Brain pericyte (primary cell): ENCODE data around the gene S1PR3.

Source experiments
- DNase-seq: peaks from one replicate; pipeline ENCODE4 v3.0.0-alpha.2; 2012; ENCODE audit warnings: low read depth, low spot score

The S1PR3 gene

DNA sequence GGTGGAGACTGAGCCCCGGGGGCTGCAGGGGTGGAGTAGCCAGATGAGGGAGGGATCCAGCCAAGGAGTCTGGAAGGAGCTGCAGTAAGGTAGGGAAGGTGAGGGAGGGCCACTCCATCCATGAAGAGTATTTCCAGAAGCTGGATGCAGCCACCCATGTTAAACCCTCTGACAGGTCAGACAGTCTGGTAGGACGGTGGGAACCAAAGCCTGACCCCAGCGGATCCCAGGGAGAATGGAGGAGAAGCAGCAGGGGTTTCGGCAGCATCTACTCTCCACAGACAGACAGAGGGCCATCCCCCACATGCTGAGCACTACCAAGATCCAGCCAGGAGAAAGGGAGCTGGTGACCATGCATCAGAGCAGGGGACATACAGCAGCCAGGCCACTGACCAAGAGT is 22.5 kb upstream of the S1PR3 start:
- no peak for DNase-seq

DNA sequence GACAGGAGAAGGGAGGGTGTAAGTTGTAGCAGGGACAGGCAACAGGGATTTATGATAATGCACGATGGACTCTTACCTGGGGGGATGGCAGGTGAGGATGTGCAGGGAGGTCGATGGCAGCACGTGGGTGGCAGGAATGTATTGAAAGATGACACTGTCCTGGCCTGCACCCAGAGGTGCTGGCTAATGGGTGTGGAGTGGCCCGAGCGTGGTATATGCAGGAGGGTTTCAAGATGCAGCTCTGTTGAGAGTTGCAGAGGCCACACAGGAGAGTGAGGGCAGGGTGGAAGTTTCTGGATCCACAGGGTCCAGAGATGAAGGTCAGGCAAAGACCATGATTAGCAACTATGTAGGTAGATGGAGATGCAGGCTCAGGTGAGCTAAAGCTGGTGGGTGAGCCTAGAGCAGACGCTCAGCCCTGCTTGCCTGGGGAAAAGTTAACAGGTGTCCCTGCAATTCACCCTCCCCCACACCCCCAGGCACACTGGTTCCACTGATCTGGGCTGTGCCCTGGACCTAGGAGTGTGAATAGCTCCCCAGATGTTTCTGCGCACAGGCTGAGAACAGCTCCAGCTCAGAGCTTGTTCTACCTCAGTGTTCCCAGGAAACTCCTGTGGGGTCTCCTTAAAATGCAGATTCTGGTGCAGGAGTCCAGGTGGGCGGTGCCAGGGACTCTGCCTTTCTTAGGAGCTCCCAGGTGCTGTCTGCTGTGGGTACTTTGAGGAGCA is 21.5 kb upstream of the S1PR3 start:
- no peak for DNase-seq

DNA sequence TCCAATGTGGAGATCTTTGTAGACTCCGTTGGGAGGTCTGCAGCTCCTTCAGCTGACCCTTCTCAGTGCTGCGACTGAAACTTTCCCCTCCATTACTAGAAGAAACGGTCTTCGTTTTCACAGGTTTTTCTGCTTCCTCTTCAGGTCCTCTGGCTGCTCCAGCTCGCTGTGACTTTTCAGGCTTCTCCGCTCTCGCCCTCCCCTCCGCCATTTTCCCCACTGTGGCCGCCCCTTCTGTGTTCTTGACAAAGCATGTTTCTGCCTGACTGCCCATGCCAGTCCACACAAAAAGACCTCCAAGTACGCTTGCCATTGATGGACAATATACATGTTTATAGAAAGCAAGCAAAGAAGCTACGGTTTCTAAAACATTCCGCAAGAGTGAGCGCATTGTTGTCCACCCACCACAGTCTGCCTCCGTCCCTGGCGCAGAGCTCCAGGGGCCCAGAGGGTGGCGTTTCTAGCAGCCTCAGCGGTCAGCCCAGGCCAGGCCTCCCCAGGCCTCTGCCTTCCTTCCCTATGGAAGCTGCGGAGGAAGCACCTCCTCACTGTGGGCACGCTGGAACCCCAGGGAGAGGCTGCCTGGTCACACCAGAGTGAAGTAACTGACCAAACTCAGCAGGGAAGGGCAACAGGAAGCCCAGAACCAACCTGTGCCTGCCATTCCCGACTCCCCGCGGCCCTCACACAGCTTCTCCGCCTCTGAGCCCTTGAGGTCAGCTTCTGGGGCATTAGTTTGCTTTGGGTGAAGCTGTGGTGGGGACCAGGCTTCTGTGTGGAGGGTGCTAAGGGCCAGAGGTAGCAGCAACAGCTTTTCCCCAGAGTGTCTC is 19.9 kb upstream of the S1PR3 start:
- no peak for DNase-seq

- no peak for DNase-seq
Observed at GRCh38 chr9:88972401-88972800, 18.9 kb upstream of the S1PR3 start.

GRCh38 chr9:88973281-88974045 is 17.8 kb upstream of the S1PR3 start:
- DNase-seq: no peak

- no peak for DNase-seq
Observed at GRCh38 chr9:88974641-88975040, 16.6 kb upstream of the S1PR3 start.

- DNase-seq: no peak
Observed at GRCh38 chr9:88975966-88976889, 15.0 kb upstream of the S1PR3 start.

GRCh38 chr9:88976890-88977257 is 14.4 kb upstream of the S1PR3 start:
- no peak for DNase-seq

- no peak for DNase-seq
Observed at GRCh38 chr9:88978034-88978433, 13.2 kb upstream of the S1PR3 start.

DNA sequence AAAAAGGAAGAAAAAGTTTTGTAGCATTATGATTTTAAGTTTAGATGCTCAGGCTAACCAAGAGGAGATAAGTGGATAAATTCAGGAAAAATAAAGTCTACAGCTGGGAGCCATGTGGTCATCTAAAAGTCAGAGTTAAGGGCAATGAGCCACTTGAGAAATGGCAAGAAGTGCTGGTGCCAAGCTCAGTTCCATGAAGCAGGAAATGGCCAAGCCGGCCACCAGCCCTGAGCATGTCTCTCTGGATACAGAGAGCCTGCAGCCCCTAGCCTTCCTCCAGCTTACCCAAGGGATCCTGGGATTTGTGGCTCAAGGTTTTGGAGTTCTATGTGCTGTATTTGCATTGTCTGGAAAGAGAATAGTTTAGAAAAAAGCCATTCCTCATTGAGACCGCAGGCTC is 12.2 kb upstream of the S1PR3 start:
- no peak for DNase-seq

DNA sequence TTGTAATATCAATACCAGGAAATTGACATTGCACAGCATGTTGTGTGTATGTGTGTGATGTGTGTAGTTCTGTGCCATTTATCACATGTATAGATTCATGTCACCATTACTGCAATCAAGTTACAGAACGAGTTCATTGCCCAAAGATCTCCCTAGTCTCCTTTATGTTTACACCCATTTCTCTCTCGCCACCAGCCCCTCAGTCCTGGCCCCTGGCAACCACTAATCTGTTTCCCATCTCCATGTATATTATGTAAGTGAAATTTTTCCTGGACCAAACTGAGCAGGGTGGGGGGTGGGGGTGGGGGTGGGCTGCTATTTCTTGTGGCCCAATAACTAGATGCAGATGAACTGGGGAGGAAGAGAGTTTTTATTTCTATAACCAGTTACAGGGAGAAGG is 11.5 kb upstream of the S1PR3 start:
- DNase-seq: no peak

DNA sequence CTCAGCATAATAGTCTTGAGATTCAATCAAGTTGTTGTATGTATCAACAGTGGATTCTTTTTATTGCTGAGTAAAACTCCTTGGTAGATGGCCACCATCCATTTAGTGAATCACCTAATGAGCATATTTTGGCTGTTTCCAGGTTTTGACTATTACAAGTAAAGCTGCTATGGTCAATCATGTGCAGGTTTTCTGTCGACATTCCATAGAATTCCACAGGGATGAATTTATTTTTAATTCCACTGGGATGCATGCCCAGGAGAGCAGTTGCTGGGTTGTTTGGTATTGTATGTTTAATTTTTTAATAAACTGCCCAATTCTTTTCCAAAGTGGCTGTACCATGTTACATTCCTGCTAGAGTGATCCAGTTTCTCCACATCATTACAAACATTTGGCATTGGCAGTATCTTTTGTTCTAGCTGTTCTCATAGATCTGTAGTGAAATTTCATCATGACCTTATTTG is 10.5 kb upstream of the S1PR3 start:
- no peak for DNase-seq

- DNase-seq: no peak
Observed at GRCh38 chr9:88983865-88984542, 7.3 kb upstream of the S1PR3 start.

- DNase-seq: no peak
Observed at GRCh38 chr9:88984543-88984883, 6.8 kb upstream of the S1PR3 start.

GRCh38 chr9:88985616-88986015 is 5.7 kb upstream of the S1PR3 start:
- DNase-seq: no peak

DNA sequence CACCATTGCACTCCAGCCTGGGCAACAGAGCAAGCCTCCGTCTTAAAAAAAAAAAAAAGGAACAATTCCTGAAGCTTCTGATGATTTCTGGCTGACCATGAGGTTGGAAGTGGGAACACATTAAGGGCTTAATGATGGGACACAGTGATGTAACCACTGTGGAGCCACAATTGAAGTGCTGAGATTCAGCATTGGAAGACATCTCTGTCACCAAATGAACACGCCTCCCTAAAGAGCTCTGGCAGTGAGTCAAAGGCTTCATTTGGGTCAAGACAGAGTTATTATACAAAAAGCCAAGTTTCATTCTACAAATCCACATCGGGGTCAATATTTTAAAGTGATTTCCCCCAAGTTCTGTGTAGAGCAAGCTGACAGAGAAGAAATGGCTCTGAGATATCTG is 4.5 kb upstream of the S1PR3 start:
- no peak for DNase-seq

DNA sequence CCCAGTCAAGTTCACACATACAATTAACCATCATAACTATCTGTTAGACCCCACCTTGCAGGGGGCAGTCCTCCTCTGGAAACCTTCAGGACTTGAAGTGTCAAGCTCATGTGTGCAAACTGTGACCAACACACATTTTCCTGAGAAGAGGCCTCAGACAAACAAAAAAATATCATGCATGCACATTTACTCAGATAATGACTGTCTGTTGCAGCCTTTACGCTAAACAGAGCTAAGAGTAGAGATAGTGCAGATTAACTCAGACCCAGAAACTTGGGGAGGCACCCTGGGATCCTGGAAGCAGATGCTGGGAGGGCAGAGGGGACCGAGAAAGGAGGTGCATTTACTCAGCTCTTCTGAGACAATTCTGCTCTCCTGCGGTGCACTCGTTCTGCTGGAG is 3.6 kb upstream of the S1PR3 start:
- no peak for DNase-seq

DNA sequence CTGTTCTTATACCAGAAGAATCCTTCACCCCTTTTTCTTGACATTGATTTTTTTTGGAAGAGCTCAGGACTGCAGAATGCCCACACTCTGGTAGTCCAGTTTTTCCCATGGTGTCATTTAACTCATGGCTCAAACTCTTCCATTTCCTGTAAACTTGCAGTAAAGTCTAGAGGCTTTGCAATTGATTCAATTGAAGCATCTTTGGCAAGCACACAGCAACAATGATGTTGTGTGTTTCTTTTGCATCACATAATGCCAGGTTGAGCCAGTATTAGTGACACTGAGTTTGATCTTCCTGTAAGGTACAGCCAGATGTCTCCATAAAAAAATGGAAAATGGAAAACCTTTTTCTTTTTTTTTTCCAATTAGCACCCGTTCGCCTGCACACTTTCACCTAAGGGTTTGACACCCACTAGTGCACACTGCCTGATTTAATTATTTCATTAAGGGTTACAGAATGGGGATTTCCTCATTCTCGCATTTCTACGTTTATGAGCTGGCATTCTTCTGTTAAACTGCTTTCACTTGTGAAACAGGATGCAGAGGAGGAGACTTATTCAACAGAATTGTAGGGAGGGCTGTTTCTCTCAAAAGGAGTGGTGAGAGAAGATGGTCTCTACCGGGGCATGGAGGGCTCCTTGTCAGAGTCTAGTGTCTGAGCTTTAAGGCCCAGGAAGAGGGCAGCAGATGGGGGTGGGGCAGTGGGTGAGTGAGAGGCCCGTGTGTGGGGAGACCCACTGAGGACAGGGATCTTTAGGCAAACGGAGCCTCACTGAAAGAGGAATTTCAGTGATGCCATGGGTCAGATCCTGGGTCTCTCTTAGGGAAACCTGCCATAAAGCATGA is 2.2 kb upstream of the S1PR3 start:
- DNase-seq: no peak

DNA sequence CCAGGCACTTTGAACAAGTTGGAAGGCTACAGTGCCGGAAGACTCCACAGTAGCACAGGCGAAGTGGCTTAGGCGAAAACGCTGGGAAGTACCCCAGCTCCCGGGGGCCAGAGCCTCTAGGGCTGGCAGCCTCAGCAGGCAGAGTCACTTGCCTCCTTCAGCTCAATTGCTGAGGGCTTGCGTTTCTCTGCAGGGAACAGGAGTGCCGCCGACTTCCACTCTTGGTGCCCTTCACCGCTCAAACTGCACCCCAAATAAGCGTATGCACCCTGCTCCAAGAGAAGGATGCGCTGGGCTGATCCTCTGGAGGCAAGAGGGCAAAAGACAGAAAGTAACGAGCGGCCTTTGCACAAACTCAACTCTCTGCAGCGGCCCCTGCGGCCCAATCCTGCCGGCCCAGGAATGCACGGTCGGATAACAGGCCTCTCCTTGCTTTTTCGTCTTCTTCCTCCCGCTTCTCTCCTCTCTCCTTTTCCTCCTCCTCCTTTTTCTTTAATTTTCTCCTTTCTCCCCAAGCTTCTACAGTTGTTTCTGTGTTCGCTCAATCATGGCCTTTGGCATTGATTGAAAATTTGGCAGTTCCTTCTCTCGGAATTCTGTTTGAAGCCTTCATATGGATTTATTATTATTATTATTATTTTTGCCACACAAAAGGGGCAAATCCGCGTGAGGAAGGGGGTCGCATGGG is 1.1 kb upstream of the S1PR3 start:
- no peak for DNase-seq

DNA sequence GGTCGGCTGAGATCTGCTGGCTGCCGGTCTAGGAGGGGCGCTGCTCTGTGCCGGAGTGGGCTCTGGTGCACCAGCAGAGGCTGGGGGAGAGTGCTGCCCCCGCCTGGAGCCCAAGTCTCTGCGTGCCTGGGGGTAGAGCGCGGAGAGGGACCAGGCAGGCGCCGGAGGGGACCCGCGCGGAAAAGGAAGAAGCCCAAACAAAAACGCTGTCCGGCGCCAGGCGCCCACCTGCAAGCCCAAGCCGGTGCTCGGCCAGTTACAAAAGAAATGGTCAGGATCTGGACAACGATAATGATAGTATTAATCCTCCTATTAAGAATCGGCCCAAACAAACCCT is 571 bp upstream of the S1PR3 start:
- DNase-seq: no peak
